ENCODE data around the gene LGI1. TPM values are rescaled to one million over a fixed set of nuclear protein-coding genes. Genes with fewer than 3 reads are reported as not detected.

Gene LGI1
- total and polyA plus RNA-seq, 2 of the 8 experiments (the other 6 are each of a cell fraction or from before 2014, with no cell fraction given): 0.15 TPM; not detected in 1

DNA sequence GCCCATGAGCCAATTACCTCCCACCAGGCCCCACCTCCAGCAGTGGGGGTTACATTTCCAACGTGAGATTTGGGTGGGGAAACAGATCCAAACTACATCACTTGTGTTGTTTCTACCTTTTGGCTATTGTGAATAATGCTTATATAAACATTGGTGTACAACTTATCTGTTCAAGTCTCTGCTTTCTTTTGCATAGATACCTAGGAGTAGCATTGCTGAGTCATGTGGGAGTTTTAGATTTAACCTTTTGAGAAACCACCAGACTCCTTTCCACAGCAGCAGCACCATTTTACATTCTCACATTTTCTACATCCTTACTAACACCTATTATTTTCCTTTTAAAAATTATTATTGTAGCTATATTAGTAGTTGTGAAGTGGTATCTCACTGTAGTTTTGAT lies 41.0 kb upstream of the LGI1 start:
- Histone ChIP-seq H2BK15ac (ENCODE audit: low read length) (no peak overlapping the region), H3K27ac (ENCODE audit: low read depth, low read length) (no peak overlapping the region), H3K4ac (replicated peaks; ENCODE audit: insufficient read length, low read depth, low read length) (no peak overlapping the region), H4K20me1 (replicated peaks in 1 of 2; ENCODE audit: control insufficient read depth in 1 of 2, insufficient read depth in 2 of 2, low read length in 2 of 2) (no peaks in the 10 kb centered on the region), H2BK5ac (ENCODE audit: low read depth, low read length) (no peak overlapping the region), H2BK12ac (ENCODE audit: low read depth, low read length) (no peak overlapping the region), H4K91ac (replicated peaks; ENCODE audit: insufficient read length, low read length) (no peak overlapping the region), H3K9ac (replicated peaks in 1 of 4; ENCODE audit: extremely low read depth in 1 of 4, low read depth in 3 of 4, low read length in 3 of 4) (no peak overlapping the region), H3K79me2 (ENCODE audit: control insufficient read depth in 1 of 2, insufficient read depth in 2 of 2, low read length in 2 of 2) (no peaks in the 10 kb centered on the region), H3K4me3 (ENCODE audit: extremely low read depth in 1 of 4, insufficient read depth in 2 of 4, low read depth in 3 of 4, low read length in 4 of 4) (no peak overlapping the region), H4K5ac (ENCODE audit: insufficient read length, low read depth, low read length) (no peak overlapping the region), H3K36me3 (ENCODE audit: control insufficient read depth in 2 of 4, insufficient read depth in 4 of 4, low read length in 3 of 4) (no peaks in the 10 kb centered on the region), H3K18ac (ENCODE audit: extremely low read depth, low read length) (no peak overlapping the region), H3K4me2 (ENCODE audit: insufficient read depth in 1 of 2, low read depth in 2 of 2, low read length in 2 of 2) (no peak overlapping the region), H2AFZ (ENCODE audit: low read length) (peak overlapping the region; percentile 63; the same call in 1 of the 2 replicates), H3K4me1 (replicated peaks in 1 of 4; ENCODE audit: control insufficient read depth in 3 of 4, insufficient read depth in 4 of 4, low read length in 3 of 4) (peaks cover 0 to 10% (median 2%) of the 10 kb centered on the region in 4 experiments; a peak in 3 of 7 replicates), H3K23ac (ENCODE audit: insufficient read length) (no peak overlapping the region), H2AK5ac (ENCODE audit: low read depth, low read length) (no peak overlapping the region), H3K79me1 (ENCODE audit: low read depth, low read length) (no peaks in the 10 kb centered on the region), H4K8ac (ENCODE audit: extremely low read depth, insufficient read depth, low read length) (no peak overlapping the region), H2BK120ac (replicated peaks; ENCODE audit: low read depth, low read length) (no peak overlapping the region), H3K14ac (ENCODE audit: insufficient read length) (no peak overlapping the region), H3K9me3 (ENCODE audit: insufficient read depth in 2 of 2, low read depth in 1 of 2, low read length in 1 of 2) (no peaks in the 10 kb centered on the region), H3K23me2 (ENCODE audit: low read depth, low read length) (no peaks in the 10 kb centered on the region), H3K27me3 (replicated peaks in 1 of 4; ENCODE audit: control insufficient read depth in 3 of 4, extremely low read depth in 1 of 4, insufficient read depth in 3 of 4, low read length in 3 of 4) (no peaks in the 10 kb centered on the region), H3K56ac (replicated peaks; ENCODE audit: insufficient read length, low read depth, low read length) (no peak overlapping the region), H2BK20ac (ENCODE audit: low read length) (no peak overlapping the region)
- ChIA-PET CTCF (ENCODE audit: partially characterized antibody) (no interaction called here), POLR2A (ENCODE audit: partially characterized antibody) (no interaction called here)
- no peak for FAIRE-seq
- no peak for DNase-seq (ENCODE audit: low read depth in 1 of 2, low spot score in 2 of 2)
- TF ChIP-seq BCL11A (IDR thresholded peaks at IDR 0.05; ENCODE audit: low read depth in 2 of 2, low read length in 2 of 2): no peak
- TF ChIP-seq TAF1 (IDR thresholded peaks at IDR 0.05; ENCODE audit: low read depth, low read length): no peak
- no peak for TF ChIP-seq SAP30 (IDR thresholded peaks at IDR 0.05; ENCODE audit: insufficient read depth, insufficient replicate concordance, low read length)
- no peak for TF ChIP-seq GABPA (IDR thresholded peaks at IDR 0.05; ENCODE audit: borderline replicate concordance, insufficient read depth, low read length)
- TF ChIP-seq BRCA1 (IDR thresholded peaks at IDR 0.05; ENCODE audit: low read depth, low read length): no peak
- TF ChIP-seq KDM4A (IDR thresholded peaks at IDR 0.05; ENCODE audit: low read depth, low read length, severe bottlenecking): no peak
- TF ChIP-seq CHD1 (IDR thresholded peaks at IDR 0.05; ENCODE audit: low read depth, low read length): no peak
- TF ChIP-seq, protein P1, sequence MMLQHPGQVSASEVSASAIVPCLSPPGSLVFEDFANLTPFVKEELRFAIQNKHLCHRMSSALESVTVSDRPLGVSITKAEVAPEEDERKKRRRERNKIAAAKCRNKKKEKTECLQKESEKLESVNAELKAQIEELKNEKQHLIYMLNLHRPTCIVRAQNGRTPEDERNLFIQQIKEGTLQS (IDR thresholded peaks at IDR 0.05; ENCODE audit: insufficient read depth, low read depth, low read length): no peak
- TF ChIP-seq POLR2AphosphoS5 (IDR thresholded peaks at IDR 0.05; ENCODE audit: low read depth, low read length): no peak
- TF ChIP-seq EGR1 (IDR thresholded peaks at IDR 0.05; ENCODE audit: borderline replicate concordance, low read depth, low read length): no peak
- no peak for TF ChIP-seq HDAC2 (IDR thresholded peaks at IDR 0.05; ENCODE audit: borderline replicate concordance in 1 of 2, low read depth in 2 of 2, low read length in 2 of 2)
- no peak for TF ChIP-seq ZNF274 (IDR thresholded peaks at IDR 0.05; ENCODE audit: borderline replicate concordance, extremely low read depth, low read length)
- 55% methylated on average over 1 of the region's 1 CpG; no CpG with 5 or more reads in 1 of the 2 experiments for WGBS, 2 experiments (ENCODE audit: extremely low coverage in 1 of 2, insufficient coverage in 1 of 2, insufficient read length in 1 of 2, insufficient replicate concordance in 2 of 2, low coverage in 1 of 2, low lambda C conversion rate in 2 of 2, missing lambda C conversion rate in 1 of 2)
